ENCODE measurements around the gene SH2D3A. TPM values are rescaled to one million over a fixed set of nuclear protein-coding genes. Genes with fewer than 3 reads are reported as not detected.

Gene SH2D3A
- total RNA-seq, 2 donors from 2014 or later = 46.7 to 52.1 TPM

- no peak for ATAC-seq
- intact Hi-C loops (cut with DNase I, micrococcal nuclease) = loop anchor here in 1 of 2 donors (10.0 kb wide), 1 partner anchor 112 kb away; no protein-coding TSS in a partner anchor
- no peak for DNase-seq
Measured at GRCh38 chr19:6743066-6743465, 24.2 kb downstream of the SH2D3A start.

GRCh38 chr19:6740589-6741343 is 26.5 kb downstream of the SH2D3A start:
- peak; percentile 69 to 73 for DNase-seq
- intact Hi-C loops (cut with DNase I, micrococcal nuclease) = loop anchor here in 1 of 2 donors (10.0 kb wide), 1 partner anchor 114 kb away; no protein-coding TSS in a partner anchor
- ATAC-seq = no peak

DNA sequence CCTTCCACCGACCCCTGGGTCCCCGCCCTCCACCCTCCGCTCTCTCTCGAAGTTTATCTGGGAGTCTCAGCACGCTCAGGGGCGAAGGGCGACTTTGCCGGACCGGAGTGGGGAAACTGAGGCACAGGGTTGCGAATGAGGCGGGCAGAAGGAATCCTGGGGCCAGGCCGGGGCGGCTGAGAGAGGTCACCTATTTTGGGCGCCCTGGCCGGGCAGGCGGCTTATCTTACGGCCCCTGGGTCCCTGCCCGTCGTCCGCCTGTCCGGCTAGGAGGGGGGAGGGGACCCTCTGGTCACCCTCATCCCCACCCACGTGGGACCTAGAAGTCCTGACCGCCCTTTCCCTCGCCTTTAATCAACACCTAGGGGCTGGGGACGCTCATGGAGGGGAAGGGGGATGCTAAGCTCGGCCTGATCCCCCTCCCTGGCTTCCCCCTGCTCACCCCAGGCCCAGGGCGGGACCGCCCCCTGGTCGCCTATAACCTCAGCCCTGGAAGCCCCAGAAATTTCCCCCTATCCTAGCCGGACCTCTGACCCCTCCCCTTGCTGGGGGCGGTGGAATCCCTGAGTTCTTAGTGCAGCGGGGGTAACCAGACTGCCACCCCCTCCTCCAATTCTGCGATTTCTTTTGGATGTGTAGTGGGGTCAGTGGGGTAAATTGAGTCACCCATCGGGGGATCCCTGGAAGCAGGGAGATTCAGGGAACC is 27.2 kb downstream of the SH2D3A start:
- ATAC-seq (no peak), DNase-seq (peak; percentile 60 to 72)
- intact Hi-C loops (cut with DNase I, micrococcal nuclease) = loop anchor here in 1 of 2 donors (10.0 kb wide), 1 partner anchor 115 kb away; no protein-coding TSS in a partner anchor

- ATAC-seq = peak; percentile 41
Measured at GRCh38 chr19:6739390-6739882, 27.8 kb downstream of the SH2D3A start, which contains the start of gene TRIP10. Gene TRIP10, plus strand, starts transcription at chr19:6739680. Its CDS starts 82 bp downstream, at chr19:6739762.

GRCh38 chr19:6738787-6739389 is 28.3 kb downstream of the SH2D3A start:
- DNase-seq (peak; percentile 80 to 86), ATAC-seq (peak; percentile 19)
- intact Hi-C loops (cut with DNase I, micrococcal nuclease) = no loop called here

More at GRCh38 chr19:6739390-6739882, 27.8 kb downstream of the SH2D3A start, which contains the start of gene TRIP10:
- peak; percentile 79 to 91 for DNase-seq
- intact Hi-C loops (cut with DNase I, micrococcal nuclease) = no loop called here

- intact Hi-C loops (cut with DNase I, micrococcal nuclease) = no loop called here
- DNase-seq = peak; percentile 96 to 99
- peak; percentile 47 for ATAC-seq
Measured at GRCh38 chr19:6737873-6738786, 29.1 kb downstream of the SH2D3A start.

- DNase-seq = peak; percentile 99 to 100
- intact Hi-C loops (cut with DNase I, micrococcal nuclease) = no loop called here
- ATAC-seq = peak; percentile 64
Measured at GRCh38 chr19:6737284-6737872, 29.9 kb downstream of the SH2D3A start, which contains the start of gene GPR108. Gene GPR108, minus strand, starts transcription at chr19:6737580. Its CDS starts 4 bp downstream, at chr19:6737576.

- intact Hi-C loops (cut with DNase I, micrococcal nuclease) = no loop called here
- DNase-seq = no peak
- no peak for ATAC-seq
Measured at GRCh38 chr19:6736917-6737283, 30.3 kb downstream of the SH2D3A start.

DNA sequence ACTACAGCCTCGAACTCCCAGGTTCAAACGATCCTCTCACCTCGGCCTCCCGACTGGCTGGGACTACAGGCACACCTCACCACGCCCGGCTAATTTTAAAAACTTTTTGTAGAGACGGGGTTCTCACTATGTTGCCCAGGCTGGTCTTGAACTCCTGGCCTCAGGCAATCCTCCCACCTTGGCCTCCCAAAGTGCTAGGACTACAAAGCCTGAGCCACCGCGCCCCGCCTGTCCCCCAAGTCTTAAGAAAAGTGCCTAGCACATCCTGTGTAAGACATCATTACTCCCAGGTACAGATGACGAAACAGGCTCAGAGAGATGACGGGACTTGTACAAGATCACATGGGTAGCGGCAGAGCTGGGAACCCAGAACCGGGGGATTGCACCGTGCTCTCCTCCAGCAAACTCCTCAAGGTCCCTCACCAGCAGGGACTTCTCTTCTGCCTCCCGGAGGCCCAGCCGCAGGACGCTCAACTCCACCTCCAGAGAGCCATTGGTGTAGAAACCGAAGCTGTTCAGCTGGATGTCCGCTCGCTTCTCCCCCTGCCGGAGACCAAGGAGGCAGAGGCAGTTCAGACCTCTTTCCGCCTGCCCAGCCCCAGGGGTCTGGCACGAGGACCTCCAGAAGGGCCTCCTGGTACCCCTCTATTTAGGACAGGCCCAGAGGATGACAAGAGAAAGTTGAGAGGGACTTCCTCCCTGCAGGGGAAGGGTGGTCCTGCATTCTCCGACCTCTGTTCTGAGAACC is 30.9 kb downstream of the SH2D3A start:
- intact Hi-C loops (cut with DNase I, micrococcal nuclease) = no loop called here
- peak; percentile 83 to 85 for DNase-seq
- ATAC-seq = peak; percentile 20

DNA sequence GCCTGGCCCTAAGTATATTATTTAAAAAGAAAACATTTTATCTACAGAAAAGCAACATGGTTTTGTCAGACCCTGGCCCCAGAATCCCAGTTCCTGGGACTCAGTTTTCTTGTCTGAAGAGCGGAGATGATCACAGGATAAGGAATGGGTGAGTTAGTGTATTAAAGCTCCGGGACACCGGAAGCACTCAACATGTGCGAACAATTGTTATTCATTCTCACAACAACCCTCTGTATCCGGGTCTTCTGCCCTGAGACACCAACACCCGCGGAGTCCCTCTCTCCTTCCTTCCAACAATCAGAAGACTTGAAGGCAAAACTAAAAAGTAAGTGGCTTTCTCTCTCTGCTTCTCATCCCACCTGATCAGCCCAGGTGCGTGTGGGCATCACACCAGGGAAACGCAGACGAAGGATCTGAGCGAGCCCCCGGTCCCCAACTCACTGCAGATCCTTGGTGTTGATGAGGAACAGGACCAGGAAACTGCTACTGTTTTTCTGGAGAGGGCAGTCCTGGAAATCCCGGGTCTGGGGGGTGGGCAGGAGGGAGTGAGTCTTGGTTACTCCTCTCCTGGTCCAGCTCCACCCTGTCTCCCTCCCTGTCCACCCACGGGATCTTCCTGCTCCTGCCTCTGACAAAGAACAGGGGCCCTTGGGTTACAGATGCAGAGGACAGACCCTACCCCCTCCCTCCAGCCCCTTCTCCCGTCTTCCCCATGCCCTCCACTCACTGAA is 31.9 kb downstream of the SH2D3A start:
- no peak for ATAC-seq
- intact Hi-C loops (cut with DNase I, micrococcal nuclease) = no loop called here
- DNase-seq = no peak

DNA sequence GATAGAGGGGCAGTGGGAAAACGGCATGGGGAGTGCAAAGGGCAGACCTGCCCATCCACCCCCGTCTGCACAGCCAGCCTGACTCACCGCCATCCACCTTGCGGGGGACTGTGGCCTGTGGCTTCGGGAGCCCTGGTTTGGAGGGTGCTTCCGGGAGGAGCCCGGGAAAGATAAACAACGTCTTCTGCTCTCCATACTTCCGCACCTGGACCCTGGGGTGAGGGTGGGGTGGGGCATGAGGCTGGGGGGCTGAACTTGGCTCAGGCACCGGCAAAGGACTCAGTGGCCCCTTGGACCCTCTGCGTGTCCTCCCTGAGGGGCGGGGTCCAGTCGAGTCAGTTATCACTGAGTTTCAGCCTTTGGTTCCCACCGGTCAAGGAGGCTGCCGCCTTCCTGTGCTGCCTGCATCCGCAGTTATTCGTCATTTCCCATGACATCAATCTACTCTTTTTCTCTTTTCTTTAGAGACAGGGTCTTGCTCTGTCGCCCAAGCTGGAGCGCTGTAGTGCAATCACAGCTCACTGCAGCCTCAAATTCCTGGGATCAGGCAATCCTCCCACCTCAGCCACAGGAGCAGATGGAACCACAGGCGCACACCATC is 33.0 kb downstream of the SH2D3A start:
- ATAC-seq = no peak
- no peak for DNase-seq

DNA sequence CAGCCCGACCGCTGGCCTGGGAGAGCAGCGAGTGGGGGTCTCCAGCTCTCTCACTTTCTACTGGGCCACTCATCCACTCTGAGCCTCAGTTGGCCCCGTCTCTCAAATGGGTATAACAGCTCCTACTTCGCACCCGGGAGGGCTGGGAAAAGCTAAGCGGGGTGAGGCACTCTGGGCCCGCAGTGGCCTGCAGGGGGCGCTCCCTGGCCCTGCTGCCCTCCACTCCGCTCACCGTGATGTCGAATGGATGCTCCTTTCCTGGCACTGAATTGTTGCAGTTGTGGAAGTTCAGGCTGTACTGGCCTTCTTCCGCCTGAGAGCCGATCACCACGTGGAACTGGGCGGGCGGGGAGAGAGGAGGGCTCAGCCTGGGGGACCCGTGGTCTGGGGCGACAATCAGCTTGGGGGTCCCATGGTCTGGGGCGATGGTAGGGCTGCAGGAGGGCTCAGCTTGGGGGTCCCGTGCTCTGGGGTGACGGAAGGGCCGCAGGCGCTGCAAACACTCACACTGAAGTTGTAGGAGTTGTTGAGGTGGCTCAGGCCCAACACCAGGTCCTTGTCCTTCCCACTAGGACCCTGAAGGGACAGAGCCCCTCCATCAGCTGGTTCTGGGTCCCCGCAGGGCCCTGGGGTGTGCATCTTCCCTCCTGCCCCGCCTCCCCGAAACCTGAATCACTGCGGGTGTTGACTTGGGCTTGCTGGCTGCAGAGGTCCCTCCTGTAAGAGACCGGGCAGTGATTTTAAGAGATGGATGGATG is 33.7 kb downstream of the SH2D3A start:
- intact Hi-C loops (cut with DNase I, micrococcal nuclease) = no loop called here
- ATAC-seq = no peak
- DNase-seq = no peak

More for the DNA sequence above, 33.0 kb downstream of the SH2D3A start:
- intact Hi-C loops (cut with DNase I, micrococcal nuclease) = no loop called here

DNA sequence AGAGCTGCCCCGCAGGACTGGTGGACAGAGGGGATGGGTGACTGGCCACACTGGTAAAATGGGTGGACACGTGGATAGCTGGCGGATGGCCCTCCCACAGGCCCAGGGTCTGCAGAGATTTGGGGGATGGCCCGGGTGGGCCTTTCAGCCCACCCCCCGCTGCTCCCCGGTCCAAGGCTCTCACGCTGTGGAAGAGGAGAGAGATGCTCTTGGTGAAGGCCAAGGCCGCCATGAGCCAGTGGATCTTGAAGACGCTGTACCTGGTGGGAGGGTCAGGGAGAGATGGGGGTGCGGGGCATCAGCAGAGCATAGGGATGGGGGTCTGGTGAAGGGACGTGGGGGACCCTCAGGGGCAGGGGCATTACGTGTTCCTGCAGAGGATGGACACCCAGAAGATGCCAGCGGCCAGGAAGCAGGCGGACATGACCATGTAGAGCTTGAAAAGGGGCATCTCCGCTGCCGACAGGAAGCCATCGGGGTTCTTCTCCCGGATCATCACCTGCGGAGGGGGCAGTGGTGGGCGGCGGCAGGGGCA is 34.4 kb downstream of the SH2D3A start:
- intact Hi-C loops (cut with DNase I, micrococcal nuclease) = no loop called here
- DNase-seq = no peak
- no peak for ATAC-seq

GRCh38 chr19:6731822-6732221 is 35.4 kb downstream of the SH2D3A start:
- intact Hi-C loops (cut with DNase I, micrococcal nuclease) = no loop called here
- no peak for DNase-seq
- ATAC-seq = no peak
